ENCODE data around the gene ZNF700.

Gene ZNF700

GRCh38 chr19:11964858-11965645, 40.1 kb downstream of the ZNF700 start, which contains the start of gene ZNF763:
TSS of gene ZNF763 (plus strand) at chr19:11965040. CDS start at chr19:11965209, 169 bp downstream.
- Histone ChIP-seq H3K4me1 (ENCODE audit: control insufficient read depth in 1 of 2, insufficient read depth in 1 of 2, low read depth in 1 of 2, low read length in 1 of 2) (peaks cover 19 to 28% of the 10 kb centered on the region in 2 experiments), H3K4me3 (ENCODE audit: low read depth in 1 of 2, low read length in 1 of 2) (peak within 1 kb of the TSS; percentile 86 to 90), H3K27ac (peak within 1 kb of the TSS; percentile 100), H3K36me3 (peaks cover 3% of the 10 kb centered on the region), H3K9me3 (no peaks in the 10 kb centered on the region), H3K27me3 (no peaks in the 10 kb centered on the region)
- TF ChIP-seq CTCF (IDR thresholded peaks at IDR 0.05): peak; percentile 37

GRCh38 chr19:11970174-11970573, 45.3 kb downstream of the ZNF700 start:
- Histone ChIP-seq H3K36me3 (no peaks in the 10 kb centered on the region), H3K4me3 (ENCODE audit: low read depth in 1 of 2, low read length in 1 of 2) (no peak overlapping the region), H3K9me3 (no peaks in the 10 kb centered on the region), H3K27ac (peak overlapping the region; percentile 86), H3K4me1 (ENCODE audit: control insufficient read depth in 1 of 2, insufficient read depth in 1 of 2, low read depth in 1 of 2, low read length in 1 of 2) (peaks cover 22 to 36% of the 10 kb centered on the region in 2 experiments), H3K27me3 (no peaks in the 10 kb centered on the region)
- TF ChIP-seq CTCF (IDR thresholded peaks at IDR 0.05): no peak

DNA sequence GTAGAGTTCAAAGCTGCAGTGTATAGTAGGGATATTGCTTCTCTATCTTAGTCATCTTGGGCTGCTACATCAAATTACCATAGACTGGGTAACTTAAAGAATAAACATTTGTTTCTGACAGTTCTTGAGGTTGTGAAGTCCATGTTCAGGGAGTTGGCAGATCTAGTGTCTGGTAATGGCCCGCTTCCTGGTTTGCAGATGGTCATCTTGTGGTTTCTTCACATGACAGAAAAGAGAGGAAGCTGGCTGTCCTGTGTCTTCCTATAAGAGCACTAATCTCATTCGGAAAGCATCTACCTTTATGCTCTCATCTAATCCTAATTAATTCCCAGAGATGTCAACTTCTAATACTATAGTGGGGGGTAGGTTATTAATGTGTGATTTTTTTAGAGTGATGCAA, 46.1 kb downstream of the ZNF700 start:
- Histone ChIP-seq H3K4me3 (ENCODE audit: low read depth in 1 of 2, low read length in 1 of 2) (peak overlapping the region in 1 of 2 experiments; percentile 23), H3K27ac (peak overlapping the region; percentile 86), H3K27me3 (no peaks in the 10 kb centered on the region), H3K36me3 (no peaks in the 10 kb centered on the region), H3K4me1 (ENCODE audit: control insufficient read depth in 1 of 2, insufficient read depth in 1 of 2, low read depth in 1 of 2, low read length in 1 of 2) (peaks cover 20 to 32% of the 10 kb centered on the region in 2 experiments), H3K9me3 (no peaks in the 10 kb centered on the region)
- no peak for TF ChIP-seq CTCF (IDR thresholded peaks at IDR 0.05)

GRCh38 chr19:11973019-11973810, 48.3 kb downstream of the ZNF700 start:
- Histone ChIP-seq H3K4me3 (ENCODE audit: low read depth in 1 of 2, low read length in 1 of 2) (no peak overlapping the region), H3K27ac (no peak overlapping the region), H3K4me1 (ENCODE audit: control insufficient read depth in 1 of 2, insufficient read depth in 1 of 2, low read depth in 1 of 2, low read length in 1 of 2) (peaks cover 30 to 39% of the 10 kb centered on the region in 2 experiments), H3K27me3 (no peaks in the 10 kb centered on the region), H3K9me3 (peaks cover 8% of the 10 kb centered on the region), H3K36me3 (no peaks in the 10 kb centered on the region)
- no peak for TF ChIP-seq CTCF (IDR thresholded peaks at IDR 0.05)

DNA sequence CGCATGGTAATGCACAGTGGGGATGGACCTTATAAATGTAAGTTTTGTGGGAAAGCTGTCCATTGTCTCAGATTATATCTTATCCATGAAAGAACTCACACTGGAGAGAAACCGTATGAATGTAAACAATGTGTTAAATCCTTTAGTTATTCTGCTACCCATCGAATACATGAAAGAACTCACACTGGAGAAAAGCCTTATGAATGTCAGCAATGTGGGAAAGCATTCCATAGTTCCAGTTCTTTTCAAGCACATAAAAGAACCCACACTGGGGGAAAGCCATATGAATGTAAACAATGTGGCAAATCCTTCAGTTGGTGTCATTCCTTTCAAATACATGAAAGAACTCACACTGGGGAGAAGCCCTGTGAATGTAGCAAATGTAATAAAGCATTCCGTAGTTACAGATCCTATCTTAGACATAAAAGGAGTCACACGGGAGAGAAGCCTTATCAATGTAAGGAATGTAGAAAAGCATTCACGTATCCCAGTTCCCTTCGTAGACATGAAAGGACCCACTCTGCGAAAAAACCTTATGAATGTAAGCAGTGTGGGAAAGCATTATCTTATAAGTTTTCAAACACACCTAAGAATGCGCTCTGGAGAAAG, 53.7 kb downstream of the ZNF700 start:
- no peak overlapping the region for H3K4me3 ChIP-seq (ENCODE audit: low read depth in 1 of 2, low read length in 1 of 2)
- no peaks in the 10 kb centered on the region for H3K36me3 ChIP-seq
- H3K9me3 ChIP-seq: peaks cover 35% of the 10 kb centered on the region
- H3K27me3 ChIP-seq: no peaks in the 10 kb centered on the region
- peaks cover 15 to 16% of the 10 kb centered on the region in 2 experiments for H3K4me1 ChIP-seq (ENCODE audit: control insufficient read depth in 1 of 2, insufficient read depth in 1 of 2, low read depth in 1 of 2, low read length in 1 of 2)
- TF ChIP-seq CTCF (IDR thresholded peaks at IDR 0.05): no peak
- no peak overlapping the region for H3K27ac ChIP-seq

Data from neutrophil (primary cell).